Measurements from ENCODE around the gene TBC1D4. TPM values are rescaled to one million over a fixed set of nuclear protein-coding genes. Genes with fewer than 3 reads are reported as not detected.

TBC1D4 gene
- total and polyA plus RNA-seq, 9 of the 15 experiments (the other 6 are each of a cell fraction or from before 2014, with no cell fraction given), result 2.8 to 12.3 (median 7.0) TPM

DNA sequence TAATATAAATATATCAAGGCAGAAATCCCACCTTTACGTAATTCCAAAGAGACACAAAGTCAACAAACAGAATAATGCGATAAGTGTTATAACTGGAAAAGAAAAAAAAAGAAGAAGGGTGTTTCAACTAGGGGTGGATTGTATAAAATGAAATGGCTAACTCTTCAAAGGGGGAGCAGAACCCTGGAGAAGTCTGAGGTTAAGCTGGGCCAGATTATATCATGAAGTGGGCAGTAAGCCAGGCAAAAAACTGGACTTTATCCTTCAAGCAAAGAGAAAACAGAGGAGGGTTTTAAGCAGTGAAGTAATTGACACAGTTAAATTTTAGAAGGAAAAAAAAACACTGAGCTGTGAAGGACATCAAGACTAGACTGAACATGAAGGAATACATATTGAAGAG is 41.9 kb downstream of the TBC1D4 start (continued):
- TF ChIP-seq, protein P1, sequence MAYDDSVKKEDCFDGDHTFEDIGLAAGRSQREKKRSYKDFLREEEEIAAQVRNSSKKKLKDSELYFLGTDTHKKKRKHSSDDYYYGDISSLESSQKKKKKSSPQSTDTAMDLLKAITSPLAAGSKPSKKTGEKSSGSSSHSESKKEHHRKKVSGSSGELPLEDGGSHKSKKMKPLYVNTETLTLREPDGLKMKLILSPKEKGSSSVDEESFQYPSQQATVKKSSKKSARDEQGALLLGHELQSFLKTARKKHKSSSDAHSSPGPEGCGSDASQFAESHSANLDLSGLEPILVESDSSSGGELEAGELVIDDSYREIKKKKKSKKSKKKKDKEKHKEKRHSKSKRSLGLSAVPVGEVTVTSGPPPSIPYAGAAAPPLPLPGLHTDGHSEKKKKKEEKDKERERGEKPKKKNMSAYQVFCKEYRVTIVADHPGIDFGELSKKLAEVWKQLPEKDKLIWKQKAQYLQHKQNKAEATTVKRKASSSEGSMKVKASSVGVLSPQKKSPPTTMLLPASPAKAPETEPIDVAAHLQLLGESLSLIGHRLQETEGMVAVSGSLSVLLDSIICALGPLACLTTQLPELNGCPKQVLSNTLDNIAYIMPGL (CRISPR knock-in tag; IDR thresholded peaks at IDR 0.05), result no peak

DNA sequence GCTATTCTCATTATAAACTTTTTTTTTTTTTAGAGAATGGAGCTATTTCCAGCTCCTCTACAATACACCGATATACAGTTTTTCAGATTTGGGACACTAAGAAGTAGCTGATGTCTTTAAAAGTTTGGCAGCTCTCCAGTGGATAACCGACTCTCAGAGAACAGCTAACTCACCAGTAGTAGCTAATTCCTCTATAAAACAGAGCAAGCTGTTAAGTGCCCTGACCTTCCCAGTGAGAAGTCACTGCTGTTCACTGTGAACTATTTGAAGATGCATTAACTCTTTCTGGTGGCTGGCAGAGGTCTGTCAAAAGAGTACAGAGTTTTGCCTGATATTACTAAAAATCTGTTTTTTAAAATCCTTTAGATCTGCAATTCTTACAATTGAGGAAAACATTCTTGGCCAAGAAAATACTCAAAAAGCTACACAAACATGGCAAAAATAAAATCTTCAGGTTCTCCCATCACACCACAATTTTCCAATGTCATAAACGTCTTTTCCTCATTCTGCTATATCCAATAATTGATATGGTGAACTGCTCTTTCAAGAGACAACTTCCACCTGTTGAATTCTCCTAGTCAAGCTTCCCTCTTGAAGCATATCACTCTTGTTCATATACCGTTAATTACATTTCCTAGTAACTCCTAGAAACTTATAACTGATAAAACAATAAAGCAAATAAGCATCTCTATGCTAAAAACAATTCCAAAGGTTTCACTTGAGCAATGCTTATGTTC is 44.2 kb downstream of the TBC1D4 start:
- CTCF ChIA-PET (ENCODE audit: low intra/inter-chr PET ratio), result no interaction called here
- Histone ChIP-seq H3K4me1 (replicated peaks in 1 of 2; ENCODE audit: control insufficient read depth in 2 of 2, insufficient read depth in 2 of 2, low read length in 2 of 2) (no peaks in the 10 kb centered on the region; a peak in 2 of 5 replicates), H3K9me1 (ENCODE audit: control insufficient read depth, insufficient read depth, low read length) (no peaks in the 10 kb centered on the region), H3K79me2 (ENCODE audit: control insufficient read depth, insufficient read depth, low read length) (peaks cover 6% of the 10 kb centered on the region; the same call in 2 of the 3 replicates), H3K36me3 (ENCODE audit: control insufficient read depth, insufficient read depth, low read length) (no peaks in the 10 kb centered on the region), H3K27ac (ENCODE audit: extremely low read depth, low read depth, low read length) (no peak overlapping the region), H3K4me3 (no peak overlapping the region), H3K4me2 (ENCODE audit: insufficient read depth, low read length) (no peak overlapping the region), H3K9me3 (replicated peaks; ENCODE audit: control insufficient read depth, insufficient read depth, low read depth, low read length) (no peaks in the 10 kb centered on the region), H4K20me1 (replicated peaks; ENCODE audit: control insufficient read depth, insufficient read depth, low read length) (no peaks in the 10 kb centered on the region), H3K9ac (ENCODE audit: insufficient read depth in 1 of 2, low read depth in 2 of 2, low read length in 2 of 2) (no peak overlapping the region), H3K27me3 (ENCODE audit: control insufficient read depth in 2 of 2, insufficient read depth in 2 of 2, low read length in 2 of 2) (no peaks in the 10 kb centered on the region), H2AFZ (ENCODE audit: low read depth, low read length) (no peak overlapping the region)
- intact Hi-C loops (cut with micrococcal nuclease) (no loop called here), in situ Hi-C loops (cut with MboI) (no loop called here)
- BruUV-seq (replicated peaks), result no TSS peak
- 10% methylated on average over 4 of the region's 4 CpGs for WGBS (ENCODE audit: insufficient coverage, low coverage, missing lambda C conversion rate)
- FAIRE-seq (no peak), ATAC-seq (peak; percentile 69), DNase-seq (ENCODE audit: extremely low read depth in 1 of 4, low spot score in 3 of 4) (peak in 2 of 4 experiments; percentile 5 to 43)
- POLR2A ChIA-PET, result interaction anchor here (0.7 kb wide), 1 partner anchor 141 kb away, joined by 3 read pairs; no protein-coding TSS in a partner anchor
- TF ChIP-seq TCFL5 (CRISPR knock-in tag; conservative IDR thresholded peaks at IDR 0.05) (no peak), MTA2 (IDR thresholded peaks at IDR 0.05; ENCODE audit: low read depth) (no peak), ZC3H11A (IDR thresholded peaks at IDR 0.05; ENCODE audit: low read depth, low read length) (no peak), TRIM24 (IDR thresholded peaks at IDR 0.05) (no peak), HEY1 (CRISPR knock-in tag; IDR thresholded peaks at IDR 0.05; ENCODE audit: borderline replicate concordance) (no peak), RFX7 (CRISPR knock-in tag; IDR thresholded peaks at IDR 0.05) (no peak), NR3C1 (CRISPR knock-in tag; IDR thresholded peaks at IDR 0.05) (no peak), NFIC (IDR thresholded peaks at IDR 0.05) (peak; percentile 34), ZNF354B (CRISPR knock-in tag; IDR thresholded peaks at IDR 0.05) (no peak), JUND (IDR thresholded peaks at IDR 0.05; ENCODE audit: borderline replicate concordance, low read depth, low read length) (no peak), JUND (tag; IDR thresholded peaks at IDR 0.05; ENCODE audit: borderline replicate concordance, low read depth, low read length) (no peak)
- TF ChIP-seq, protein P2, sequence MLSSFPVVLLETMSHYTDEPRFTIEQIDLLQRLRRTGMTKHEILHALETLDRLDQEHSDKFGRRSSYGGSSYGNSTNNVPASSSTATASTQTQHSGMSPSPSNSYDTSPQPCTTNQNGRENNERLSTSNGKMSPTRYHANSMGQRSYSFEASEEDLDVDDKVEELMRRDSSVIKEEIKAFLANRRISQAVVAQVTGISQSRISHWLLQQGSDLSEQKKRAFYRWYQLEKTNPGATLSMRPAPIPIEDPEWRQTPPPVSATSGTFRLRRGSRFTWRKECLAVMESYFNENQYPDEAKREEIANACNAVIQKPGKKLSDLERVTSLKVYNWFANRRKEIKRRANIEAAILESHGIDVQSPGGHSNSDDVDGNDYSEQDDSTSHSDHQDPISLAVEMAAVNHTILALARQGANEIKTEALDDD (IDR thresholded peaks at IDR 0.05), result peak; percentile 62
- TF ChIP-seq, protein P3, sequence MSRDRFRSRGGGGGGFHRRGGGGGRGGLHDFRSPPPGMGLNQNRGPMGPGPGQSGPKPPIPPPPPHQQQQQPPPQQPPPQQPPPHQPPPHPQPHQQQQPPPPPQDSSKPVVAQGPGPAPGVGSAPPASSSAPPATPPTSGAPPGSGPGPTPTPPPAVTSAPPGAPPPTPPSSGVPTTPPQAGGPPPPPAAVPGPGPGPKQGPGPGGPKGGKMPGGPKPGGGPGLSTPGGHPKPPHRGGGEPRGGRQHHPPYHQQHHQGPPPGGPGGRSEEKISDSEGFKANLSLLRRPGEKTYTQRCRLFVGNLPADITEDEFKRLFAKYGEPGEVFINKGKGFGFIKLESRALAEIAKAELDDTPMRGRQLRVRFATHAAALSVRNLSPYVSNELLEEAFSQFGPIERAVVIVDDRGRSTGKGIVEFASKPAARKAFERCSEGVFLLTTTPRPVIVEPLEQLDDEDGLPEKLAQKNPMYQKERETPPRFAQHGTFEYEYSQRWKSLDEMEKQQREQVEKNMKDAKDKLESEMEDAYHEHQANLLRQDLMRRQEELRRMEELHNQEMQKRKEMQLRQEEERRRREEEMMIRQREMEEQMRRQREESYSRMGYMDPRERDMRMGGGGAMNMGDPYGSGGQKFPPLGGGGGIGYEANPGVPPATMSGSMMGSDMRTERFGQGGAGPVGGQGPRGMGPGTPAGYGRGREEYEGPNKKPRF (IDR thresholded peaks at IDR 0.05; ENCODE audit: low read depth, low read length), result no peak

Data from K562 (cell line).